ENCODE measurements around the gene TMEM150C.

TMEM150C gene

GRCh38 chr4:82499738-82500434 lies 61.9 kb downstream of the TMEM150C start:
- Histone ChIP-seq H3K4me3 (ENCODE audit: low read length) (no peak overlapping the region), H3K4me1 (ENCODE audit: insufficient read depth, low read length) (peaks cover 37% of the 10 kb centered on the region), H3K36me3 (ENCODE audit: insufficient read depth, low read length) (no peaks in the 10 kb centered on the region), H3K27me3 (ENCODE audit: insufficient read depth, low read length) (no peaks in the 10 kb centered on the region), H2AFZ (ENCODE audit: low read depth, low read length) (no peak overlapping the region), H3K9me3 (ENCODE audit: low read length) (no peaks in the 10 kb centered on the region)

- Histone ChIP-seq H2AFZ (ENCODE audit: low read depth, low read length) (no peak overlapping the region), H3K27me3 (ENCODE audit: insufficient read depth, low read length) (no peaks in the 10 kb centered on the region), H3K4me1 (ENCODE audit: insufficient read depth, low read length) (peaks cover 27% of the 10 kb centered on the region), H3K36me3 (ENCODE audit: insufficient read depth, low read length) (no peaks in the 10 kb centered on the region), H3K9me3 (ENCODE audit: low read length) (no peaks in the 10 kb centered on the region), H3K4me3 (ENCODE audit: low read length) (no peak overlapping the region)
Observed at GRCh38 chr4:82496349-82496748, 65.4 kb downstream of the TMEM150C start.

GRCh38 chr4:82495666-82496065 lies 66.1 kb downstream of the TMEM150C start:
- Histone ChIP-seq H3K9me3 (ENCODE audit: low read length) (no peaks in the 10 kb centered on the region), H3K4me3 (ENCODE audit: low read length) (no peak overlapping the region), H3K4me1 (ENCODE audit: insufficient read depth, low read length) (peaks cover 22% of the 10 kb centered on the region), H3K36me3 (ENCODE audit: insufficient read depth, low read length) (no peaks in the 10 kb centered on the region), H3K27me3 (ENCODE audit: insufficient read depth, low read length) (no peaks in the 10 kb centered on the region), H2AFZ (ENCODE audit: low read depth, low read length) (no peak overlapping the region)

- no peaks in the 10 kb centered on the region for H3K27me3 ChIP-seq (ENCODE audit: insufficient read depth, low read length)
- H3K4me3 ChIP-seq (ENCODE audit: low read length): no peak overlapping the region
- no peaks in the 10 kb centered on the region for H3K36me3 ChIP-seq (ENCODE audit: insufficient read depth, low read length)
- H3K9me3 ChIP-seq (ENCODE audit: low read length): no peaks in the 10 kb centered on the region
- H2AFZ ChIP-seq (ENCODE audit: low read depth, low read length): no peak overlapping the region
- peaks cover 21% of the 10 kb centered on the region for H3K4me1 ChIP-seq (ENCODE audit: insufficient read depth, low read length)
Observed at GRCh38 chr4:82493721-82494425, 67.9 kb downstream of the TMEM150C start.

GRCh38 chr4:82491251-82491960 lies 70.4 kb downstream of the TMEM150C start:
- H3K36me3 ChIP-seq (ENCODE audit: insufficient read depth, low read length): no peaks in the 10 kb centered on the region
- H3K4me1 ChIP-seq (ENCODE audit: insufficient read depth, low read length): peaks cover 17% of the 10 kb centered on the region
- H2AFZ ChIP-seq (ENCODE audit: low read depth, low read length): no peak overlapping the region
- no peak overlapping the region for H3K4me3 ChIP-seq (ENCODE audit: low read length)
- H3K9me3 ChIP-seq (ENCODE audit: low read length): no peaks in the 10 kb centered on the region
- no peaks in the 10 kb centered on the region for H3K27me3 ChIP-seq (ENCODE audit: insufficient read depth, low read length)

- Histone ChIP-seq H3K4me1 (ENCODE audit: insufficient read depth, low read length) (peaks cover 17% of the 10 kb centered on the region), H3K36me3 (ENCODE audit: insufficient read depth, low read length) (no peaks in the 10 kb centered on the region), H3K27me3 (ENCODE audit: insufficient read depth, low read length) (no peaks in the 10 kb centered on the region), H3K9me3 (ENCODE audit: low read length) (no peaks in the 10 kb centered on the region), H3K4me3 (ENCODE audit: low read length) (no peak overlapping the region), H2AFZ (ENCODE audit: low read depth, low read length) (no peak overlapping the region)
Observed at GRCh38 chr4:82489987-82490386, 71.8 kb downstream of the TMEM150C start.

- Histone ChIP-seq H3K4me1 (ENCODE audit: insufficient read depth, low read length) (peaks cover 17% of the 10 kb centered on the region), H3K36me3 (ENCODE audit: insufficient read depth, low read length) (no peaks in the 10 kb centered on the region), H3K4me3 (ENCODE audit: low read length) (no peak overlapping the region), H3K27me3 (ENCODE audit: insufficient read depth, low read length) (no peaks in the 10 kb centered on the region), H3K9me3 (ENCODE audit: low read length) (no peaks in the 10 kb centered on the region), H2AFZ (ENCODE audit: low read depth, low read length) (no peak overlapping the region)
Observed at GRCh38 chr4:82489076-82489475, 72.7 kb downstream of the TMEM150C start.

GRCh38 chr4:82484996-82485783 lies 76.6 kb downstream of the TMEM150C start:
- Histone ChIP-seq H3K27me3 (ENCODE audit: insufficient read depth, low read length) (no peaks in the 10 kb centered on the region), H3K9me3 (ENCODE audit: low read length) (no peaks in the 10 kb centered on the region), H2AFZ (ENCODE audit: low read depth, low read length) (no peak overlapping the region), H3K4me1 (ENCODE audit: insufficient read depth, low read length) (peaks cover 12% of the 10 kb centered on the region), H3K4me3 (ENCODE audit: low read length) (no peak overlapping the region), H3K36me3 (ENCODE audit: insufficient read depth, low read length) (no peaks in the 10 kb centered on the region)

GRCh38 chr4:82482387-82482786 lies 79.4 kb downstream of the TMEM150C start:
- Histone ChIP-seq H3K9me3 (ENCODE audit: low read length) (peaks cover 2% of the 10 kb centered on the region), H2AFZ (ENCODE audit: low read depth, low read length) (no peak overlapping the region), H3K4me1 (ENCODE audit: insufficient read depth, low read length) (no peaks in the 10 kb centered on the region), H3K36me3 (ENCODE audit: insufficient read depth, low read length) (no peaks in the 10 kb centered on the region), H3K27me3 (ENCODE audit: insufficient read depth, low read length) (no peaks in the 10 kb centered on the region), H3K4me3 (ENCODE audit: low read length) (no peak overlapping the region)

- Histone ChIP-seq H3K9me3 (ENCODE audit: low read length) (peaks cover 2% of the 10 kb centered on the region), H3K4me3 (ENCODE audit: low read length) (no peak overlapping the region), H2AFZ (ENCODE audit: low read depth, low read length) (no peak overlapping the region), H3K4me1 (ENCODE audit: insufficient read depth, low read length) (no peaks in the 10 kb centered on the region), H3K36me3 (ENCODE audit: insufficient read depth, low read length) (no peaks in the 10 kb centered on the region), H3K27me3 (ENCODE audit: insufficient read depth, low read length) (no peaks in the 10 kb centered on the region)
Observed at GRCh38 chr4:82481506-82481840, 80.3 kb downstream of the TMEM150C start.

GRCh38 chr4:82480771-82481505 lies 80.8 kb downstream of the TMEM150C start:
- Histone ChIP-seq H3K4me3 (ENCODE audit: low read length) (no peak overlapping the region), H3K9me3 (ENCODE audit: low read length) (peaks cover 2% of the 10 kb centered on the region), H3K27me3 (ENCODE audit: insufficient read depth, low read length) (no peaks in the 10 kb centered on the region), H2AFZ (ENCODE audit: low read depth, low read length) (no peak overlapping the region), H3K4me1 (ENCODE audit: insufficient read depth, low read length) (no peaks in the 10 kb centered on the region), H3K36me3 (ENCODE audit: insufficient read depth, low read length) (no peaks in the 10 kb centered on the region)

- H2AFZ ChIP-seq (ENCODE audit: low read depth, low read length): no peak overlapping the region
- no peaks in the 10 kb centered on the region for H3K36me3 ChIP-seq (ENCODE audit: insufficient read depth, low read length)
- no peaks in the 10 kb centered on the region for H3K4me1 ChIP-seq (ENCODE audit: insufficient read depth, low read length)
- H3K27me3 ChIP-seq (ENCODE audit: insufficient read depth, low read length): no peaks in the 10 kb centered on the region
- H3K9me3 ChIP-seq (ENCODE audit: low read length): peaks cover 2% of the 10 kb centered on the region
- no peak overlapping the region for H3K4me3 ChIP-seq (ENCODE audit: low read length)
Observed at GRCh38 chr4:82479562-82479961, 82.2 kb downstream of the TMEM150C start.

Measured in neuron (in vitro differentiated cells).